Esophagus muscularis mucosa (tissue), 4 donors: ENCODE measurements around the gene CDH8. TPM values are rescaled to one million over a fixed set of nuclear protein-coding genes. Genes with fewer than 3 reads are reported as not detected.

ENCODE experiments used
- DNase-seq: peaks from one replicate; pipeline ENCODE4 v3.0.0-alpha.2; 2017; ENCODE audit errors: extremely low spot score
- H3K27ac ChIP-seq, 4 donors: fragments of 200-600 bp; sonication (generic); replicated peaks in 1 of 4; 1 replicate in 3 of 4; 2 replicates in 1 of 4; pipeline ENCODE4 v1.5.1; 2016 to 2019; ENCODE audit warnings: mild to moderate bottlenecking in 1 of 4
- H3K27me3 ChIP-seq, 4 donors: fragments of 200-600 bp; sonication (generic); one replicate each; pipeline versions ENCODE4 v1.5.1 to v1.6.0; 2016 to 2019
- H3K36me3 ChIP-seq, 4 donors: fragments of 200-600 bp; sonication (generic); one replicate each; pipeline ENCODE4 v1.5.1; 2016 to 2019
- H3K4me1 ChIP-seq, 4 donors: fragments of 200-600 bp; sonication (generic); one replicate each; pipeline ENCODE4 v1.5.1; 2016 to 2019
- H3K4me3 ChIP-seq, 4 donors: fragments of 200-600 bp; sonication (generic); 1 replicate in 2 of 4; 2 replicates in 2 of 4; pipeline ENCODE4 v1.5.1; 2016 to 2019; ENCODE audit warnings: mild to moderate bottlenecking in 4 of 4, moderate library complexity in 1 of 4
- H3K9me3 ChIP-seq, 4 donors: fragments of 200-600 bp; sonication (generic); 1 replicate in 3 of 4; 2 replicates in 1 of 4; pipeline ENCODE4 v1.5.1; 2016 to 2019
- CTCF ChIP-seq, 3 experiments: fragments of 200-600 bp in 2 of 3; fragments of 450-650 bp in 1 of 3; sonication (generic) in 2 of 3; IDR thresholded peaks; one replicate each; pipeline ENCODE4 v1.5.1; 2017 to 2019; ENCODE audit warnings: antibody characterized with exemption in 3 of 3, mild to moderate bottlenecking in 2 of 3, moderate library complexity in 1 of 3
- EP300 ChIP-seq: sonication (generic); formaldehyde crosslinking; IDR thresholded peaks from one replicate; pipeline ENCODE4 v1.6.1; 2017; ENCODE audit warnings: antibody characterized with exemption
- POLR2A ChIP-seq: fragments of 450-650 bp; IDR thresholded peaks from one replicate; pipeline ENCODE4 v1.6.1; 2017; ENCODE audit warnings: antibody characterized with exemption, moderate library complexity, mild to moderate bottlenecking, low read depth
- POLR2AphosphoS5 ChIP-seq, 2 donors: sonication (generic); formaldehyde crosslinking; IDR thresholded peaks; one replicate each; pipeline ENCODE4 v1.6.1; 2017; ENCODE audit warnings: antibody characterized with exemption in 2 of 2
- WGBS: methylation state at CpG from one replicate; pipeline ENCODE4 v1.1.5; 2018; 5-methylcytosine and 5-hydroxymethylcytosine counted together
- intact Hi-C: fragments of 100-400 bp; cut with DNase I; formaldehyde crosslinking; loops from one replicate; pipeline ENCODE4 v1.15.1; 2023
- total RNA-seq, 4 donors: library from RNA; depleted of rRNA; stranded (reverse); fragments of >200 nt; gene quantifications; one replicate each; pipeline versions ENCODE4 v1.1.0 to v1.2.1, GENCODE V29; 2016

The CDH8 gene
- total RNA-seq, 4 donors from 2014 or later = 0.42 to 3.6 (median 1.9) TPM

- no peaks in the 10 kb centered on the region for H3K36me3 ChIP-seq
- no peak for DNase-seq
- TF ChIP-seq POLR2AphosphoS5 (IDR thresholded peaks at IDR 0.05) = no peak
- H3K9me3 ChIP-seq = no peaks in the 10 kb centered on the region
- H3K27ac ChIP-seq = no peak overlapping the region
- H3K4me1 ChIP-seq = no peaks in the 10 kb centered on the region
- no peak overlapping the region for H3K4me3 ChIP-seq
- intact Hi-C loops = no loop called here
- H3K27me3 ChIP-seq = peaks cover 0 to 6% (median 0%) of the 10 kb centered on the region in 4 donors
- WGBS = 89% methylated on average over 1 of the region's 1 CpG
Measured at GRCh38 chr16:62046801-62047200, 10.6 kb upstream of the CDH8 start.

GRCh38 chr16:62041401-62041800, 5.2 kb upstream of the CDH8 start:
- Histone ChIP-seq H3K36me3 (no peaks in the 10 kb centered on the region), H3K9me3 (no peaks in the 10 kb centered on the region), H3K4me1 (peaks cover 0 to 5% (median 3%) of the 10 kb centered on the region in 4 donors), H3K4me3 (no peak overlapping the region), H3K27ac (no peak overlapping the region), H3K27me3 (peaks cover 0 to 23% (median 0%) of the 10 kb centered on the region in 4 donors)
- intact Hi-C loops = no loop called here
- DNase-seq = no peak
- WGBS = 1% methylated on average over 4 of the region's 4 CpGs
- TF ChIP-seq CTCF (IDR thresholded peaks at IDR 0.05) (peak in 1 of 3 experiments; percentile 31), EP300 (no peak), POLR2AphosphoS5 (IDR thresholded peaks at IDR 0.05) (no peak), POLR2A (no peak)

DNA sequence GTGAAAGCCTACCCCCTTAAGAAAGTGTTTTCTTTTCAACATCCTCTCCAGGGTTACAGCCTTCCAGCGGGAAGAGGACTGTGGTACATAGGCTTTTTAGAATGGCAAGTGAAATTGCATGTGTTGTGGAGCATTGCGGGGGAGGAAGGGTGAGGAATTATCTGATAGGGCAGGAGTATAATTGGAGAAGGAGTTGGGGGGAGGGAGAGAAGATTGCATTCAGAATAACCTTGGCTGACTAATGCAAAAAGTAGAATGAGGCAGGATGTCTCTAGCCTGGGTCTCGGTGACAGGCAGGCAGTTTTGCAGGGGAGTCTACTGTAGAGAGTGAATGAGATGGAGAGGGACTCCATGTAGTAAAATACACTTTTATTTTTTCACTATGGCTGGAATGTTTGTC, 2.4 kb upstream of the CDH8 start:
- no peak for DNase-seq
- Histone ChIP-seq H3K27ac (no peak overlapping the region), H3K4me1 (peaks cover 6 to 28% (median 26%) of the 10 kb centered on the region in 4 donors), H3K4me3 (no peak overlapping the region), H3K36me3 (no peaks in the 10 kb centered on the region), H3K9me3 (no peaks in the 10 kb centered on the region), H3K27me3 (peaks cover 0 to 51% (median 4%) of the 10 kb centered on the region in 4 donors)
- intact Hi-C loops = no loop called here
- TF ChIP-seq POLR2AphosphoS5 (IDR thresholded peaks at IDR 0.05) (no peak), CTCF (IDR thresholded peaks at IDR 0.05) (no peak), POLR2A (no peak), EP300 (no peak)
- WGBS = 68% methylated on average over 3 of the region's 3 CpGs

DNA sequence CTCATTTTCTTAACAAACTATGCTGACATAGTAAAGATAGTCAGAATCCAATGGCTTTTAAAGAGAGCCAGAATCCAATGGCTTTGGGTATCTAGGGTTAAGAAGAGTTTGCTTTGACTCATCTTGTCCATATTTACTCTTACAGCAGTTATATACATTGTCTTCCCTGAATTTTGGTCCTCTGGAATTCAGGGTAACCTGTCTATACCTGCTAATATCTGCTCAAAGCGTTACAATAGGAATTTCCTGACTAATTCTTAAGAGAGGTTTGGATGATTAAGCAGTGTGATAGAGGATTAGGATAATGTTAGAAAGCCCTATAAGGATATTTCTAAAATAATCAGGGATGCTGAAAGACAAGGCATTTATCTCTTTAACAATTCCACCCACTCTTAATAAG, 2.0 kb upstream of the CDH8 start:
- TF ChIP-seq POLR2AphosphoS5 (IDR thresholded peaks at IDR 0.05) (no peak), POLR2A (no peak), EP300 (no peak), CTCF (IDR thresholded peaks at IDR 0.05) (no peak)
- Histone ChIP-seq H3K9me3 (no peaks in the 10 kb centered on the region), H3K4me3 (no peak overlapping the region), H3K4me1 (peaks cover 6 to 28% (median 26%) of the 10 kb centered on the region in 4 donors), H3K27me3 (peaks cover 0 to 55% (median 4%) of the 10 kb centered on the region in 4 donors), H3K27ac (no peak overlapping the region), H3K36me3 (no peaks in the 10 kb centered on the region)
- WGBS = 78% methylated on average over 1 of the region's 1 CpG
- no peak for DNase-seq
- intact Hi-C loops = no loop called here

DNA sequence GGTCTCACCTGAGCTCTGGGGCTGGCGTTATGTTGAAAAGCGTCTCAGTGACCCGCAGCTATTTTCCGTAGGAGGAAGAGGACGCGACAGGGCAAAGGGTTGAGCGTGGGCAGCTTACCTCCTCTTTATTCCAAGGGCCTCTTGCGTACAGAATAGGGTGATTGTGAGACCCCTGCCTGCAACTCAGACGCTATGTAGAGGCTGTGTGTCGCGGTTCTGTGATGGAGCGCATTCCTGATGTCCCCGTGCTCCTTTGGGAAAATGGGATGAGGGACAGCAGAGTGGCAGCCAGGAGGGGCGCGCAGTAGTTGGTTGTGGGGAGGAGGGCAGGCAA, 531 bp upstream of the CDH8 start:
- Histone ChIP-seq H3K36me3 (no peaks in the 10 kb centered on the region), H3K9me3 (no peaks in the 10 kb centered on the region), H3K27me3 (peaks cover 0 to 57% (median 4%) of the 10 kb centered on the region in 4 donors), H3K27ac (no peak overlapping the region), H3K4me1 (peaks cover 6 to 28% (median 26%) of the 10 kb centered on the region in 4 donors), H3K4me3 (peak overlapping the region in 2 of 4 donors; percentile 43 to 47)
- 15% methylated on average over 15 of the region's 15 CpGs for WGBS
- TF ChIP-seq CTCF (IDR thresholded peaks at IDR 0.05) = no peak
- TF ChIP-seq POLR2A = no peak
- TF ChIP-seq EP300 = no peak
- no peak for TF ChIP-seq POLR2AphosphoS5 (IDR thresholded peaks at IDR 0.05)
- intact Hi-C loops = no loop called here
- no peak for DNase-seq
